HS-27A (cell line): Measurements from ENCODE around the gene SLC27A3.

Source experiments
- DNase-seq: peaks from one replicate; pipeline ENCODE4 v3.0.0-alpha.2; 2012; ENCODE audit warnings: low read depth, missing footprints

SLC27A3 gene

GRCh38 chr1:153799566-153800465 lies 24.6 kb downstream of the SLC27A3 start:
- DNase-seq, result no peak

- no peak for DNase-seq
Observed at GRCh38 chr1:153800516-153800915, 25.3 kb downstream of the SLC27A3 start.

GRCh38 chr1:153801028-153801625 lies 25.9 kb downstream of the SLC27A3 start:
- DNase-seq, result no peak

GRCh38 chr1:153801786-153802697 lies 26.8 kb downstream of the SLC27A3 start:
- DNase-seq, result no peak

- DNase-seq, result no peak
Observed at GRCh38 chr1:153803470-153804056, 28.4 kb downstream of the SLC27A3 start.

- no peak for DNase-seq
Observed at GRCh38 chr1:153804112-153804511, 28.9 kb downstream of the SLC27A3 start.

- DNase-seq, result peak; percentile 51
Observed at GRCh38 chr1:153805042-153805745, 30.0 kb downstream of the SLC27A3 start.

GRCh38 chr1:153805886-153806719 lies 30.9 kb downstream of the SLC27A3 start:
- DNase-seq, result no peak

GRCh38 chr1:153816283-153816889 lies 41.2 kb downstream of the SLC27A3 start:
- DNase-seq, result no peak

GRCh38 chr1:153818876-153819275 lies 43.7 kb downstream of the SLC27A3 start:
- no peak for DNase-seq

- DNase-seq, result no peak
Observed at GRCh38 chr1:153827168-153827964, 52.2 kb downstream of the SLC27A3 start.
